DMS53 treated with DMSO at 0.1 percent for 48 hours (cell line): ENCODE measurements around the gene TBC1D24.

Source experiments
- DNase-seq: peaks from one replicate; lab custom pipeline; 2025; ENCODE audit not compliant: unreplicated experiment; lab: John Stamatoyannopoulos, UW

Gene TBC1D24

DNA sequence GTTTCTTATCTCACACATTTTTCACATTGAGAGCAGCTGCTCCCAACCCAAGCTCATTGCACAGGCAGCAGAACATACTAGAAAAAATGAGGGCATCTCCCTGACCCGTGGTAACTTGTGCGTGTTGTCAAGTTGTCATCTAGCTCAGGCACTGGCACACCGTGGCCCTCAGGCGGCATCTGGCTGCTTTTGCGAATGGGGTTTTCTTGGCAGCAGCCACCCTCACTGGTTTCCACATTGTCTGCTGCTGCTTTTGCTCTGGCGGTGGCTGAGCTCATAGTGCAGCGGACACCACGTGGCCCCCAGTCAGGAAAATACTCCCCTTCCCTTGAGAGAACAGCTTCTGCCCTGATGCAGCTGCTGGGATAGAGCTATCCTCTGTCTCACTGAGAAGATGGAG, 24.4 kb upstream of the TBC1D24 start:
- no peak for DNase-seq

GRCh38 chr16:2450975-2451381, 23.9 kb upstream of the TBC1D24 start:
- DNase-seq = no peak

- no peak for DNase-seq
Observed at GRCh38 chr16:2451851-2452320, 23.0 kb upstream of the TBC1D24 start.

- no peak for DNase-seq
Observed at GRCh38 chr16:2452650-2453049, 22.3 kb upstream of the TBC1D24 start.

DNA sequence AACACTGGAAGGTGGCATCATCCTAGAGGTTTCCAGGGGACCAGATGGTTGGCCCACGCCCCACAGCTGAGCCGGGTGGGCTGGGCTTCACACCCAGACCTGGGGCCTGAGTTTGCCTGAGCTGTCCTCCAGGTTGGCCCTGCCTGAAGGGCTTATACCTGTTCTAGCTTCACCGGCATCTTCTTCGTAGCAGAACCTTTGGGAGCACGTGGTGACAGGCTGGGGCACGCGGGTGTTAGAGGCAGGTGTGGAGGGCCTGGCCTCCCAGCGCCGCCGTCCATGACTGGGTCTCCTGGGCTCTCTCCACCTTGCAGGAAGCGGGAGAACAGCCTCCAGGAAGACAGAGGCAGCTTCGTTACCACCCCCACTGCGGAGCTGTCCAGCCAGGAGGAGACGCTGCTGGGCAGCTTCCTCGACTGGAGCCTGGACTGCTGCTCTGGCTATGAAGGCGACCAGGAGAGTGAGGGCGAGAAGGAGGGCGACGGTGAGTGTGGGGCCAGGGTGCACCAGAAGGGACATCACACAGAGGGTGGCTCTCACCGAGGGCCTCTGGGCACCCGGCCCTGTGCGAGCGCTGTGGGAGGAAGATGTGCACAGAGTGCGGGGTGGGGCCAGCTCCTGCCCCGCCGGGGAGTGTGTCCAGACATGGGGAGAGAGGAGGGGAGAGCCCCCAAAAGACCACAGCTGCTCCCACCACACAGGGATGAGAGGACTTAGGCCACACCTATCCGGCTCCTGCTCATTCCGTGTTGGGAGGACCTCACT, 19.7 kb upstream of the TBC1D24 start:
- DNase-seq = no peak

GRCh38 chr16:2456551-2457153, 18.3 kb upstream of the TBC1D24 start:
- no peak for DNase-seq

DNA sequence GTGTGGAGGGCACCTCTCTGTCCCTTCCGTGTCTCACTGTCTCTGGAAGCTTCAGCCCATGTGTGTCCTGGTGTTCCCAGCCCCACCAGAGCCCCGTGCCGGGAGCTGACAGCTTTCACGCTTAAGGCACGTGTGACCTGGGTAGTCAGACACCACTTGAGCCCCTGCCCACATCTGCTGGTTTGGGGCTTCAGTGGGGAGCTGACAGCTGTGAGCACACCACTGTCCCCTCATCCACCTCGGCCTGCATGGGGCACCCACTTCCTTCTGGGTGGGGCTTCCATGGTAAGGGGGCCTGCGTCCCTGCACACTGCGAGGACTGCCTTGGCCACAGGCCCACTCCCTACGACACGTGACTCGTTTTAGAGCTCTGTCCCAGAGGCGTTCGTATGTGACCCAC, 17.7 kb upstream of the TBC1D24 start:
- DNase-seq = no peak

DNA sequence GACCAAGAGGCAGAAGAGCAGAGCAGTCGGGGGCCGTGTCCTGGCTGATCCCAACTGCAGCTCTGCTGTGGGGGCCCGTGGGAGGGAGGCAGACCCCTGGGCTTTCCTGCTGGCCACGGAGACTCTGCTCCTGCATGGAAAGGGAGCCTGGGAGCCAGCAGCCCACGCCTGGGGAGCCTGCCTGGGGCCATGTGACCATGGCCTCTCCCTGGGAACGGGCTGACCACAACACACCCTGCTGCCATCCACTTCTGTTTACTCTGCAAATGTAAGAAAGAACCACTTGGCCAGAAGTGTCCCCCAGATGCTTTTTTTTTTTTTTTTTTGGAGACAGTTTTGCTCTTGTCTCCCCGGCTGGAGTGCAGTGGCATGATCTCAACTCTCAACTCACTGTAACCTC, 17.0 kb upstream of the TBC1D24 start:
- no peak for DNase-seq

GRCh38 chr16:2458887-2459646, 15.9 kb upstream of the TBC1D24 start:
- no peak for DNase-seq

GRCh38 chr16:2459647-2460390, 15.1 kb upstream of the TBC1D24 start, which contains the start of gene TEDC2:
TSS of gene TEDC2 (plus strand) at chr16:2460109. CDS start at chr16:2460145, 36 bp downstream.
- DNase-seq = peak; percentile 82

- DNase-seq = no peak
Observed at GRCh38 chr16:2460391-2460713, 14.6 kb upstream of the TBC1D24 start.

DNA sequence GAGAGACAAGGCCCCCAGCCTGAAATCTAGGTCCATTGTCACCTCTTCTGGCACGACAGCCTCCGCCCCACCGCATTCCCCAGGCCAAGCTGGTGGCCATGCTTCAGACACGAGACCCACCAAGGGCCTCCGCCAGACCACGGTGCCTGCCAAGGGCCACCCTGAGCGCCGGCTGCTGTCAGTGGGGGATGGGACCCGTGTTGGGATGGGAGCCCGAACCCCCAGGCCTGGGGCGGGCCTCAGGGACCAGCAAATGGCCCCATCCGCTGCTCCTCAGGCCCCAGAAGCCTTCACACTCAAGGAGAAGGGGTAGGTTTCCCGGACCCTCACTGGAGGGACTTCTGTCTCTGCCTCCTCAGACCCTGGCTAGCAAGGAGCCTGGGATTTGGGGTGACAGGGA, 14.0 kb upstream of the TBC1D24 start:
- no peak for DNase-seq

- DNase-seq = no peak
Observed at GRCh38 chr16:2462031-2462866, 12.7 kb upstream of the TBC1D24 start.

DNA sequence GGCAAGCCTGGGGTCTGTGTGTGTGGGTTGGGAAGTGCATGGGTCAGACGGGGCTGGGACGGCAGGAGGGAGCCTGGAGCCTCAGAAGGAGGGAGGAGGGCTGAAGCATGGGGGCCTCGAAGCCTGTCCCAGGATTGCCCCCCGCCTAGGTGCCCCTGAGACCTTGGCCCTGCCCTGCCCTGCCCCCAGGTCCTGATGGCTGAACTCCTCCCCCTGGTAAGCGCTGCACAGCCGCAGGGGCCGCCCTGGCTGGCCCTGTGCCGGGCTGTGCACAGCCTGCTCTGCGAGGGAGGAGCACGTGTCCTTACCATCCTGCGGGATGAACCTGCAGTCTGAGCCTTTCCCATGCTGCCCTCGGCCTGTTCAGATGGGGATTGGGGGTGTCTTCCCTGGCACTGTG, 10.6 kb upstream of the TBC1D24 start:
- DNase-seq = no peak

DNA sequence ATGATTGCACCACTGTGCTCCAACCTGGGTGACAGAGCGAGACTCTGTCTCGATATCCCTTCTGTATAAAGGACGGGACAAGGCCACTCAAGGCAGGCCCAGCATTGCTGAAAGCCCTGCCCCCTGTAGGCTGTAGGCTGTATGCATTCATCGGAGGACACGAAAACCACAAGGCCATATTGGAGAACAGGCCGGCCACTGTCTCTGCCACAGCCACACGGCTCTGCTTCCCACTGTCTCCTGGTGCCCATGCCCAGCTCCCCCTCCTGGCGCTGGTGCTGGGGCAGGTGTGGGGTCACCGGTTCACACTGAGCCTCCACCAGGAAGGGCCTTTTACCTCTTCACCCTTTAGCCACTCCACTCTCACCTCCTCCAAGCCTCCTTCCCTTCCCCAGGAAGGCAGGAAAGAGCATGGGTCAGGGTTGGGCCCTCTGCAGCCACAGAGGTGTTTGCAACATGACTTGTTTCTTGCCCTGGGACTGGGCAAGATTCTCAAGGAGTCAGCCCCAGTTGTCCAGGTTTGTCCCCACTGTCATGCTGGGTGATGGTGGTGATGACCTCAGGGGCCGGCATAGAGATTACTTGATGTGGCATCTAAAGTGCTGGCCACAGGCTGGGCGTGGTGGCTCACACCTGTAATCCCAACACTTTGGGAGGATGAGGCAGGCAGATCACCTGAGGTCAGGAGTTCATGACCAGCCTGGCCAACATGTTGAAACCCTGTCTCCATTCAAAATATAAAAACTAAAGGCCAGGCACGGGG, 9.1 kb upstream of the TBC1D24 start:
- DNase-seq = no peak

DNA sequence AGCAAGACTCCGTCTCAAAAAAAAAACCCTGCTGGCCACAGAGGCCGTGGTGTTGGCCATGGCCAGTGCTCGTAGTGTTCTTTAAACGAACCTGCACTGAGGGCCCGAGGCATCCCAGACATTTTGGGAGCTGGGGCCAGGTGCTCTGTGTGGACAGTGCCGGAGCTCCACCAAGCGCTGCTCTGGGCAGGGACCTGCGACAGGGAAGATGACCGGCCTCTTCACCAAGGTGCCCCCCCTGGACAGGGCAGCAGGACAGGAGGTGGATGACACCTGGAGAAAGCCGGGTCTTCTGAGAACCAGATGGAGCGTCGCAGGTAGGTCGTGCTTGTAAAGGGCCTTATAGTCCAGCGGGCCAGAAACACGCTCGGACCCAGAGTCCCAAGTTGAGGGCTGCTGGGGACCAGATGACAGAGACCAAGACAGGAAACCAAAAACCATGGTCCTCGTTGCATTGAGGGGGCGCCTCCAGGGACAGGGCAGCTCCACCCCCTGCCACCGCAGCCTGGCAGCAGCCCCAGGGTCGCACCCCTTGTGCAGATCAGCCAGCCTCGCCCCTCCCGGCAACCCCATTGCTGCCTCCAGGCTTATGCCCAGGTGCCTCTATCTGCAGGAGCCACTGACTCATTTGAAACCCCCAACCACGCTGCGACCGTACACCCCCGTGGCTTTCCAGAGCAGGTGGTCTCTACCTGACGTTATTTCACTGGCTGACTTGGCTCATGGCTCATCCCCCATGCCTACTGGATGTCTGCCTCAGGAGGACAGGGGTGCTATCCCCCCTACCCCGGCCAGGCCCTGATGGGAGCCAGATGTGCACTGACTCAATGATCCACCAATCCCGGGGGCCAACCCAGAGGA, 8.0 kb upstream of the TBC1D24 start:
- DNase-seq = no peak

- DNase-seq = peak; percentile 18
Observed at GRCh38 chr16:2467528-2468232, 7.2 kb upstream of the TBC1D24 start.

- no peak for DNase-seq
Observed at GRCh38 chr16:2468233-2468724, 6.6 kb upstream of the TBC1D24 start.
